HepG2 (cell line): ENCODE results near the gene ZPR1. TPM values are rescaled to one million over a fixed set of nuclear protein-coding genes. Genes with fewer than 3 reads are reported as not detected.

ENCODE experiments used
- ARID2 ChIP-seq: sonication (generic); formaldehyde crosslinking; IDR thresholded peaks from 2 replicates; pipeline ENCODE4 v1.8.1; 2022; ENCODE audit warnings: mild to moderate bottlenecking, missing genetic modification reagents, borderline replicate concordance
- BCL6 ChIP-seq: IDR thresholded peaks from 2 replicates; pipeline ENCODE4 v1.6.1; 2016; ENCODE audit warnings: missing genetic modification reagents, missing compliant biosample characterization
- CBFB ChIP-seq: sonication (generic); formaldehyde crosslinking; IDR thresholded peaks from 2 replicates; pipeline ENCODE4 v1.4.0; 2020; ENCODE audit warnings: missing genetic modification reagents
- GTF2F1 ChIP-seq: fragments of 150-350 bp; IDR thresholded peaks from 2 replicates; pipeline ENCODE4 v1.6.1; 2014; ENCODE audit warnings: low read length
- KAT7 ChIP-seq: IDR thresholded peaks from 2 replicates; pipeline ENCODE4 v1.6.1; 2018; ENCODE audit warnings: borderline replicate concordance, missing compliant biosample characterization
- PLRG1 ChIP-seq: fragments of 450-650 bp; conservative IDR thresholded peaks from 2 replicates; pipeline ENCODE4 v1.6.1; 2016
- SP5 ChIP-seq: IDR thresholded peaks from 2 replicates; pipeline ENCODE4 v1.6.1; 2016; ENCODE audit warnings: low read depth, borderline replicate concordance
- SRSF9 ChIP-seq: fragments of 200-400 bp; formaldehyde crosslinking; IDR thresholded peaks from 2 replicates; pipeline ENCODE4 v1.6.1; 2018; ENCODE audit warnings: borderline replicate concordance, mild to moderate bottlenecking, low read depth, low read length; ENCODE audit not compliant: insufficient read depth, poor library complexity, severe bottlenecking
- THAP9 ChIP-seq: sonication (generic); formaldehyde crosslinking; IDR thresholded peaks from 2 replicates; pipeline ENCODE4; 2020; ENCODE audit warnings: missing genetic modification reagents, mild to moderate bottlenecking, borderline replicate concordance
- TOPORS ChIP-seq: sonication (generic); formaldehyde crosslinking; IDR thresholded peaks from 2 replicates; pipeline ENCODE4 v1.8.0; 2023; ENCODE audit warnings: mild to moderate bottlenecking, missing genetic modification reagents
- XBP1 ChIP-seq: sonication (generic); formaldehyde crosslinking; IDR thresholded peaks from 2 replicates; pipeline ENCODE4 v1.5.0; 2020; ENCODE audit warnings: missing genetic modification reagents
- ZKSCAN8 ChIP-seq: IDR thresholded peaks from 2 replicates; pipeline ENCODE4 v1.6.1; 2016; ENCODE audit warnings: borderline replicate concordance, missing genetic modification reagents, missing compliant biosample characterization
- ZNF160 ChIP-seq: sonication (generic); formaldehyde crosslinking; IDR thresholded peaks from 2 replicates; pipeline ENCODE4 v1.8.0; 2022; ENCODE audit warnings: mild to moderate bottlenecking, inconsistent platforms, missing genetic modification reagents
- ZNF20 ChIP-seq: sonication (generic); formaldehyde crosslinking; IDR thresholded peaks from 2 replicates; pipeline ENCODE4 v1.4.0; 2020; ENCODE audit warnings: mild to moderate bottlenecking, moderate library complexity, missing genetic modification reagents
- ZNF317 ChIP-seq: sonication (generic); formaldehyde crosslinking; IDR thresholded peaks from 2 replicates; pipeline ENCODE4 v1.5.0; 2020; ENCODE audit warnings: mild to moderate bottlenecking, missing genetic modification reagents
- ZNF761 ChIP-seq: sonication (generic); formaldehyde crosslinking; conservative IDR thresholded peaks from 2 replicates; pipeline ENCODE4 v1.4.0; 2020; ENCODE audit warnings: mild to moderate bottlenecking, missing genetic modification reagents
- ZSCAN20 ChIP-seq: sonication (generic); formaldehyde crosslinking; IDR thresholded peaks from 2 replicates; pipeline ENCODE4 v1.4.0; 2020; ENCODE audit warnings: missing genetic modification reagents, mild to moderate bottlenecking, borderline replicate concordance
- polyA plus RNA-seq, 8 experiments: library from polyadenylated mRNA; depleted of rRNA in 3 of 8; stranded (reverse) in 7 of 8; unstranded in 1 of 8; fragments of >200 nt; fragmentation: Illumina TruSeq in 4 of 8; extraction: Trizol in 4 of 8; gene quantifications; 2 replicates each; pipeline versions ENCODE4 v1.2.1 to v1.2.3, GENCODE V29; 2011 to 2016; ENCODE audit warnings: low read depth in 4 of 8, missing spikeins in 1 of 8, mixed read lengths in 1 of 8; ENCODE audit not compliant: insufficient read depth in 1 of 8
- total RNA-seq, 5 experiments: library from RNA; depleted of rRNA; stranded (reverse); fragments of >200 nt; fragmentation: Illumina TruSeq; extraction: Trizol; gene quantifications; 2 replicates each; pipeline ENCODE4 v1.2.3, GENCODE V29; 2016; ENCODE audit warnings: low read depth in 1 of 5
- TF ChIP-seq, protein P1 (sequence below): fragments of 450-650 bp; IDR thresholded peaks from 2 replicates; pipeline ENCODE4 v1.6.1; 2017
- TF ChIP-seq, protein P2 (sequence below): sonication (generic); formaldehyde crosslinking; IDR thresholded peaks from 2 replicates; pipeline ENCODE4 v1.5.0; 2020; ENCODE audit warnings: mild to moderate bottlenecking, missing genetic modification reagents, borderline replicate concordance
- TF ChIP-seq, protein P3 (sequence below): sonication (generic); formaldehyde crosslinking; IDR thresholded peaks from 2 replicates; pipeline ENCODE4 v1.5.1; 2020; ENCODE audit warnings: missing genetic modification reagents, mild to moderate bottlenecking, borderline replicate concordance

The ZPR1 gene
- total and polyA plus RNA-seq, 2 of the 13 experiments (the other 11 are each of a cell fraction or from before 2014, with no cell fraction given): 40.0 to 79.3 TPM

DNA sequence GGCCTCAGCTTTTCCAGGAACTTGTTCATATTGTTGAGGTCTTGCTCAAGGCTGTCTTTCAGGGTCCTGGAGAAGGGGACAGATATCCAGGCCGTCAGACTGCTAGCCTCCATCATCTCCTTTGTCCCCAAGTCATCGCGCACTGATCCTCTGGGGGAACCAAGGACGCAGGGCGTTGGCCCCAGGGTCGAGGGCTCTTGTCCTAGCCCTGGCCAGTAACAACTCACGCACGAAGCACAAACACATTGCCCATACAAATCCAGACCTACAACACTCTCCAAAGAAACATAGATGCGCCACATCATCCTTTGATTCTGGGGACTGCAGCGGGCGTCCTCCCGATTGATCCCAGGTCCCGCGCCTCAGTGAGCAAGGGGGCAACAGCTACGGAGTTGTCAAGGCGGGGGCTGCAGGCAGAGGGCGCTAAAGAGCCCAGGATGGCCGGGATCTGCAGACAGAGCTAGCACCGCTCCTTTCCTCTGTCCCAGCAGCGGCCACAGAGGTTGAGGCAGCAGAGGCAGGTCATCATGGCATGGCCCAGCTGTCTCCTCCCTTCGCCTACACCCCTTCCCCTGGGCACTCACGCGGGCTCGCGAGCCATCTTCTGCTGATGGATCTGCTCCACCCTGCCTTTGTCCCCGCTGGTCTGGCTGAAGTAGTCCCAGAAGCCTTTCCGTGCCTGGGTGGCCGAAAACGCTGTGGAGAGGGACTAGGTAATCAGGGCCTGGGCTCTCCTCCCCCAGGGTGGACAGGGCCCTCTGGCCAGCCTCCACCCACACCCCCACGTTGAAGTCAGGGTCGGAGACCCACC, 3.4 kb upstream of the ZPR1 start (continued):
- TF ChIP-seq, protein P1, sequence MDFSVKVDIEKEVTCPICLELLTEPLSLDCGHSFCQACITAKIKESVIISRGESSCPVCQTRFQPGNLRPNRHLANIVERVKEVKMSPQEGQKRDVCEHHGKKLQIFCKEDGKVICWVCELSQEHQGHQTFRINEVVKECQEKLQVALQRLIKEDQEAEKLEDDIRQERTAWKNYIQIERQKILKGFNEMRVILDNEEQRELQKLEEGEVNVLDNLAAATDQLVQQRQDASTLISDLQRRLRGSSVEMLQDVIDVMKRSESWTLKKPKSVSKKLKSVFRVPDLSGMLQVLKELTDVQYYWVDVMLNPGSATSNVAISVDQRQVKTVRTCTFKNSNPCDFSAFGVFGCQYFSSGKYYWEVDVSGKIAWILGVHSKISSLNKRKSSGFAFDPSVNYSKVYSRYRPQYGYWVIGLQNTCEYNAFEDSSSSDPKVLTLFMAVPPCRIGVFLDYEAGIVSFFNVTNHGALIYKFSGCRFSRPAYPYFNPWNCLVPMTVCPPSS: no peak
- TF ChIP-seq ZSCAN20 (CRISPR knock-in tag): no peak
- TF ChIP-seq SRSF9: no peak
- peak; percentile 18; the same call in 1 of the 2 replicates for TF ChIP-seq BCL6 (CRISPR knock-in tag)
- TF ChIP-seq, protein P2, sequence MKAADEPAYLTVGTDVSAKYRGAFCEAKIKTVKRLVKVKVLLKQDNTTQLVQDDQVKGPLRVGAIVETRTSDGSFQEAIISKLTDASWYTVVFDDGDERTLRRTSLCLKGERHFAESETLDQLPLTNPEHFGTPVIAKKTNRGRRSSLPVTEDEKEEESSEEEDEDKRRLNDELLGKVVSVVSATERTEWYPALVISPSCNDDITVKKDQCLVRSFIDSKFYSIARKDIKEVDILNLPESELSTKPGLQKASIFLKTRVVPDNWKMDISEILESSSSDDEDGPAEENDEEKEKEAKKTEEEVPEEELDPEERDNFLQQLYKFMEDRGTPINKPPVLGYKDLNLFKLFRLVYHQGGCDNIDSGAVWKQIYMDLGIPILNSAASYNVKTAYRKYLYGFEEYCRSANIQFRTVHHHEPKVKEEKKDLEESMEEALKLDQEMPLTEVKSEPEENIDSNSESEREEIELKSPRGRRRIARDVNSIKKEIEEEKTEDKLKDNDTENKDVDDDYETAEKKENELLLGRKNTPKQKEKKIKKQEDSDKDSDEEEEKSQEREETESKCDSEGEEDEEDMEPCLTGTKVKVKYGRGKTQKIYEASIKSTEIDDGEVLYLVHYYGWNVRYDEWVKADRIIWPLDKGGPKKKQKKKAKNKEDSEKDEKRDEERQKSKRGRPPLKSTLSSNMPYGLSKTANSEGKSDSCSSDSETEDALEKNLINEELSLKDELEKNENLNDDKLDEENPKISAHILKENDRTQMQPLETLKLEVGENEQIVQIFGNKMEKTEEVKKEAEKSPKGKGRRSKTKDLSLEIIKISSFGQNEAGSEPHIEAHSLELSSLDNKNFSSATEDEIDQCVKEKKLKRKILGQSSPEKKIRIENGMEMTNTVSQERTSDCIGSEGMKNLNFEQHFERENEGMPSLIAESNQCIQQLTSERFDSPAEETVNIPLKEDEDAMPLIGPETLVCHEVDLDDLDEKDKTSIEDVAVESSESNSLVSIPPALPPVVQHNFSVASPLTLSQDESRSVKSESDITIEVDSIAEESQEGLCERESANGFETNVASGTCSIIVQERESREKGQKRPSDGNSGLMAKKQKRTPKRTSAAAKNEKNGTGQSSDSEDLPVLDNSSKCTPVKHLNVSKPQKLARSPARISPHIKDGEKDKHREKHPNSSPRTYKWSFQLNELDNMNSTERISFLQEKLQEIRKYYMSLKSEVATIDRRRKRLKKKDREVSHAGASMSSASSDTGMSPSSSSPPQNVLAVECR (CRISPR knock-in tag): peak; percentile 79
- TF ChIP-seq ZKSCAN8: 0 out of 2 replicates have a peak, but pooled peaks have one; percentile 46
- TF ChIP-seq, protein P3, sequence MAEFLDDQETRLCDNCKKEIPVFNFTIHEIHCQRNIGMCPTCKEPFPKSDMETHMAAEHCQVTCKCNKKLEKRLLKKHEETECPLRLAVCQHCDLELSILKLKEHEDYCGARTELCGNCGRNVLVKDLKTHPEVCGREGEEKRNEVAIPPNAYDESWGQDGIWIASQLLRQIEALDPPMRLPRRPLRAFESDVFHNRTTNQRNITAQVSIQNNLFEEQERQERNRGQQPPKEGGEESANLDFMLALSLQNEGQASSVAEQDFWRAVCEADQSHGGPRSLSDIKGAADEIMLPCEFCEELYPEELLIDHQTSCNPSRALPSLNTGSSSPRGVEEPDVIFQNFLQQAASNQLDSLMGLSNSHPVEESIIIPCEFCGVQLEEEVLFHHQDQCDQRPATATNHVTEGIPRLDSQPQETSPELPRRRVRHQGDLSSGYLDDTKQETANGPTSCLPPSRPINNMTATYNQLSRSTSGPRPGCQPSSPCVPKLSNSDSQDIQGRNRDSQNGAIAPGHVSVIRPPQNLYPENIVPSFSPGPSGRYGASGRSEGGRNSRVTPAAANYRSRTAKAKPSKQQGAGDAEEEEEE (CRISPR knock-in tag): no peak
- no peak for TF ChIP-seq ZNF160 (CRISPR knock-in tag)
- TF ChIP-seq ZNF317 (CRISPR knock-in tag): no peak
- no peak for TF ChIP-seq ZNF761 (CRISPR knock-in tag)
- no peak for TF ChIP-seq CBFB
- TF ChIP-seq PLRG1: no peak
- peak; percentile 63; the same call in 1 of the 2 replicates for TF ChIP-seq THAP9 (CRISPR knock-in tag)
- peak; percentile 84; the same call in 1 of the 2 replicates for TF ChIP-seq KAT7
- no peak for TF ChIP-seq GTF2F1
- no peak for TF ChIP-seq ZNF20 (CRISPR knock-in tag)
- TF ChIP-seq XBP1 (CRISPR knock-in tag): no peak
- no peak for TF ChIP-seq ARID2
- peak; percentile 73 for TF ChIP-seq TOPORS (CRISPR knock-in tag)
- TF ChIP-seq SP5 (CRISPR knock-in tag): no peak
